ENCODE data around the gene MCM5.

DNA sequence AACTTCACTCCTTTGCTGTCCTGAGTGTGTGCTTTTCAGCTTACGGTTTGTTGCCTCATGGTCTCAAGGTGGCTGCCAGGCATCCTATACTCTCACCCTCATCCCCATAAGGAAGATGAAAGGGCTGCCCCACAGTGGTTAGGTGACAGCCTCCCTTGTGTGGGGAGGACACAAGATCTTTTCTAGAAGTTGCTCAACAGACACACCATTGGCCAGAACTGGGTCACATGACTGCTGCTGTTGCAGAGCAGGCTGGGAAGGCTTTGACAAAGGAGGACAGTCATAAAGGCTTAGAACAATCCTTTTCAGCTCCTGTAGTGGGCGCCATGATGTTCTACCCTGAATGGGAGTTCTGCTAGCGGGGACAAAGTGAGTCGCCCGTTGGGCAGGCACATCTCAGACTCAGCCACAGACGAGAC, 71.0 kb downstream of the MCM5 start:
- TF ChIP-seq CTCF (conservative IDR thresholded peaks at IDR 0.05) (no peak), ZFX (IDR thresholded peaks at IDR 0.05) (no peak)

All from C4-2B (cell line).